GM18508 (cell line): Measurements from ENCODE around the gene HBS1L.

ENCODE experiments used
- ATAC-seq: cut with Tn5 transposase; IDR thresholded peaks from one replicate; pipeline ENCODE4 v1.9.1; 2021; ENCODE audit warnings: moderate number of reproducible peaks; ENCODE audit not compliant: insufficient read depth, unreplicated experiment

Gene HBS1L

GRCh38 chr6:135054569-135055498 lies at the start of gene HBS1L:
HBS1L (minus strand) TSS chr6:135054822; CDS start chr6:135054691, 131 bp downstream.
- peak; percentile 83 for ATAC-seq

- ATAC-seq = no peak
These were observed 49.6 kb upstream of the HBS1L start for GRCh38 chr6:135104199-135104598.

- no peak for ATAC-seq
These were observed 47.6 kb upstream of the HBS1L start for GRCh38 chr6:135102191-135102590.

- ATAC-seq = no peak
These were observed 42.5 kb upstream of the HBS1L start for GRCh38 chr6:135097172-135097571.

GRCh38 chr6:135096403-135097130 lies 41.9 kb upstream of the HBS1L start:
- ATAC-seq = no peak

- no peak for ATAC-seq
These were observed 41.1 kb upstream of the HBS1L start for GRCh38 chr6:135095716-135096115.

- ATAC-seq = no peak
These were observed 39.8 kb upstream of the HBS1L start for GRCh38 chr6:135094403-135094821.

GRCh38 chr6:135093578-135093977 lies 39.0 kb upstream of the HBS1L start:
- ATAC-seq = no peak

- ATAC-seq = no peak
These were observed 38.1 kb upstream of the HBS1L start for GRCh38 chr6:135092724-135093123.

GRCh38 chr6:135090819-135091218 lies 36.2 kb upstream of the HBS1L start:
- ATAC-seq = no peak

- no peak for ATAC-seq
These were observed 35.3 kb upstream of the HBS1L start for GRCh38 chr6:135089901-135090300.

GRCh38 chr6:135088818-135089809 lies 34.5 kb upstream of the HBS1L start:
- ATAC-seq = peak; percentile 62

- peak; percentile 2 for ATAC-seq
These were observed 33.7 kb upstream of the HBS1L start for GRCh38 chr6:135088281-135088680.

- ATAC-seq = no peak
These were observed 33.2 kb upstream of the HBS1L start for GRCh38 chr6:135087803-135088202.

- ATAC-seq = no peak
These were observed 32.8 kb upstream of the HBS1L start for GRCh38 chr6:135087403-135087802.

GRCh38 chr6:135086414-135086764 lies 31.8 kb upstream of the HBS1L start:
- no peak for ATAC-seq

GRCh38 chr6:135085700-135086413 lies 31.2 kb upstream of the HBS1L start:
- ATAC-seq = no peak

- no peak for ATAC-seq
These were observed 30.3 kb upstream of the HBS1L start for GRCh38 chr6:135084916-135085269.

GRCh38 chr6:135084001-135084915 lies 29.6 kb upstream of the HBS1L start:
- ATAC-seq = no peak
